Omental fat pad (tissue), 4 donors: ENCODE measurements around the gene ATP6V0A1. TPM values are rescaled to one million over a fixed set of nuclear protein-coding genes. Genes with fewer than 3 reads are reported as not detected.
"Not testable (repeated sequence)": the region's sequence is repeated elsewhere in the genome, so short reads cannot be mapped to it uniquely, and the experiment has no call there.

Source experiments
- ATAC-seq: fragments of 150-250 bp; one replicate; pipeline ENCODE4 v1.9.1; 2016; ENCODE audit warnings: mild to moderate bottlenecking, moderate library complexity; ENCODE audit not compliant: low FRiP score
- DNase-seq: peaks from one replicate; pipeline ENCODE4 v3.0.0-alpha.2; 2019; ENCODE audit warnings: low spot score
- CTCF ChIP-seq, 3 donors: fragments of 450-650 bp; IDR thresholded peaks; one replicate each; pipeline ENCODE4 v1.5.1; 2016 to 2017; ENCODE audit warnings: antibody characterized with exemption in 3 of 3, mild to moderate bottlenecking in 3 of 3, moderate library complexity in 2 of 3
- total RNA-seq, 4 donors: library from RNA; depleted of rRNA; stranded (reverse); fragments of >200 nt; gene quantifications; one replicate each; pipeline ENCODE4 v1.1.0, GENCODE V29; 2016

The ATP6V0A1 gene
- total RNA-seq, 4 donors from 2014 or later: 76.7 to 106 (median 89.2) TPM

GRCh38 chr17:42548070-42548837, 89.6 kb downstream of the ATP6V0A1 start:
- TF ChIP-seq CTCF (IDR thresholded peaks at IDR 0.05): no peak
- DNase-seq (peak; percentile 60), ATAC-seq (peak; percentile 79)

GRCh38 chr17:42548993-42549755, 90.5 kb downstream of the ATP6V0A1 start:
- ATAC-seq (no peak), DNase-seq (no peak)
- TF ChIP-seq CTCF (IDR thresholded peaks at IDR 0.05): no peak

- not testable (repeated sequence) for ATAC-seq, DNase-seq
Measured at GRCh38 chr17:42552736-42553135, 94.1 kb downstream of the ATP6V0A1 start, which contains the start of gene HSD17B1. TSS of gene HSD17B1 (plus strand) at chr17:42552923. CDS start at chr17:42552934, 11 bp downstream.

GRCh38 chr17:42553161-42553818, 94.6 kb downstream of the ATP6V0A1 start:
- TF ChIP-seq CTCF (IDR thresholded peaks at IDR 0.05): no peak
- ATAC-seq (no peak), DNase-seq (no peak)

GRCh38 chr17:42553866-42554249, 95.2 kb downstream of the ATP6V0A1 start:
- DNase-seq (no peak), ATAC-seq (peak; percentile 12)
- no peak for TF ChIP-seq CTCF (IDR thresholded peaks at IDR 0.05)

GRCh38 chr17:42554250-42555121, 95.8 kb downstream of the ATP6V0A1 start:
- ATAC-seq (peak; percentile 69), DNase-seq (no peak)
- TF ChIP-seq CTCF (IDR thresholded peaks at IDR 0.05): no peak
